Stimulated activated CD8-positive, alpha-beta memory T cell treated with anti-CD3 and anti-CD28 coated beads, Interleukin-7, amount 100 ng/mL, for 4 hours (primary cell): Measurements from ENCODE around the gene CROCC2.

Source experiments
- DNase-seq, 2 donors: peaks; one replicate each; pipeline ENCODE4 v3.0.0-alpha.2; 2020; ENCODE audit warnings: low read depth in 2 of 2

Gene CROCC2

GRCh38 chr2:240933966-240934700 is 28.0 kb downstream of the CROCC2 start:
- DNase-seq: no peak

GRCh38 chr2:240934701-240935102 is 28.6 kb downstream of the CROCC2 start:
- DNase-seq: no peak

GRCh38 chr2:240935103-240935876 is 29.2 kb downstream of the CROCC2 start:
- DNase-seq: no peak

- no peak for DNase-seq
Observed at GRCh38 chr2:240936106-240936505, 30.0 kb downstream of the CROCC2 start.

GRCh38 chr2:240946046-240946445 is 39.9 kb downstream of the CROCC2 start:
- DNase-seq: no peak

- no peak for DNase-seq
Observed at GRCh38 chr2:240946654-240947053, 40.5 kb downstream of the CROCC2 start.

- DNase-seq: no peak
Observed at GRCh38 chr2:240947176-240947575, 41.0 kb downstream of the CROCC2 start.

GRCh38 chr2:240947607-240948006 is 41.5 kb downstream of the CROCC2 start:
- DNase-seq: no peak

- no peak for DNase-seq
Observed at GRCh38 chr2:240948086-240948485, 42.0 kb downstream of the CROCC2 start.

- no peak for DNase-seq
Observed at GRCh38 chr2:240948905-240949790, 43.0 kb downstream of the CROCC2 start.

- DNase-seq: no peak
Observed at GRCh38 chr2:240949791-240950705, 43.9 kb downstream of the CROCC2 start.

GRCh38 chr2:240951045-240951594 is 45.0 kb downstream of the CROCC2 start:
- DNase-seq: no peak

- no peak for DNase-seq
Observed at GRCh38 chr2:240952496-240953246, 46.5 kb downstream of the CROCC2 start.

GRCh38 chr2:240953426-240954410 is 47.6 kb downstream of the CROCC2 start:
- no peak for DNase-seq

- DNase-seq: no peak
Observed at GRCh38 chr2:240954436-240955305, 48.5 kb downstream of the CROCC2 start.

GRCh38 chr2:240955306-240956170 is 49.4 kb downstream of the CROCC2 start:
- DNase-seq: no peak
